CD4-positive, alpha-beta T cell (primary cell): ENCODE measurements around the gene LPGAT1. TPM values are rescaled to one million over a fixed set of nuclear protein-coding genes. Genes with fewer than 3 reads are reported as not detected.

ENCODE experiments used
- ATAC-seq: fragments of 200-7000 bp; cut with Tn5 transposase; one replicate; pipeline ENCODE4 v1.10.0; 2022; ENCODE audit warnings: mild to moderate bottlenecking; ENCODE audit not compliant: poor library complexity
- CTCF ChIA-PET: fragments of 350-600 bp; sonication (Branson Sonifier 250); formaldehyde crosslinking; loops from one replicate; lab custom pipeline; 2021; ENCODE audit warnings: antibody characterized with exemption, inconsistent platforms; lab: Charles Lee
- POLR2A ChIA-PET: fragments of 350-600 bp; sonication (Branson Sonifier 250); formaldehyde crosslinking; loops from one replicate; lab custom pipeline; 2021; ENCODE audit warnings: antibody characterized with exemption, inconsistent platforms; lab: Charles Lee
- DNase-seq, 14 experiments: peaks; one replicate each; pipeline ENCODE4 v3.0.0-alpha.2; 2013 to 2020; ENCODE audit warnings: mixed read lengths in 2 of 14
- H3K27ac ChIP-seq, 2 donors: one replicate each; pipeline versions ENCODE4 v1.5.1 to v1.7.0; 2013; ENCODE audit warnings: low read length in 2 of 2, low read depth in 1 of 2, mild to moderate bottlenecking in 1 of 2
- H3K27me3 ChIP-seq, 2 experiments: 1 replicate in 1 of 2; 2 replicates in 1 of 2; pipeline versions ENCODE4 v1.6.1 to v1.7.0; 2013; ENCODE audit warnings: low read length in 2 of 2, control low read depth in 1 of 2, mild to moderate bottlenecking in 1 of 2, moderate library complexity in 1 of 2; ENCODE audit not compliant: insufficient read depth in 2 of 2, control insufficient read depth in 1 of 2
- H3K36me3 ChIP-seq: one replicate; pipeline ENCODE4 v1.6.1; 2013; ENCODE audit warnings: low read length, control low read depth; ENCODE audit not compliant: insufficient read depth
- H3K4me1 ChIP-seq: one replicate; pipeline ENCODE4 v1.6.1; 2013; ENCODE audit warnings: low read length, control low read depth; ENCODE audit not compliant: insufficient read depth
- H3K4me3 ChIP-seq: one replicate; pipeline ENCODE4 v1.5.1; 2013; ENCODE audit warnings: mild to moderate bottlenecking, low read length, moderate library complexity
- H3K9me3 ChIP-seq, 2 experiments: 1 replicate in 1 of 2; 2 replicates in 1 of 2; pipeline versions ENCODE4 v1.6.1 to v1.7.0; 2013; ENCODE audit warnings: low read length in 2 of 2, mild to moderate bottlenecking in 2 of 2, control low read depth in 1 of 2, moderate library complexity in 1 of 2; ENCODE audit not compliant: control insufficient read depth in 1 of 2, insufficient read depth in 1 of 2
- H3K27ac Mint-ChIP-seq: one replicate; pipeline ENCODE4 v1.8.0; 2020; ENCODE audit warnings: mixed read lengths
- H3K27me3 Mint-ChIP-seq: one replicate; pipeline ENCODE4 v1.8.0; 2021; ENCODE audit warnings: mixed read lengths
- H3K36me3 Mint-ChIP-seq: one replicate; pipeline ENCODE4 v1.8.0; 2021; ENCODE audit warnings: low read depth, mixed read lengths
- H3K4me1 Mint-ChIP-seq: one replicate; pipeline ENCODE4 v1.8.0; 2021; ENCODE audit warnings: low read depth, mixed read lengths
- H3K4me3 Mint-ChIP-seq: one replicate; pipeline ENCODE4 v1.8.0; 2020; ENCODE audit warnings: mild to moderate bottlenecking, mixed read lengths
- H3K9me3 Mint-ChIP-seq: one replicate; pipeline ENCODE4 v1.8.0; 2020; ENCODE audit warnings: mixed read lengths
- intact Hi-C, 2 experiments: fragments of 100-400 bp; cut with DNase I in 1 of 2; cut with micrococcal nuclease in 1 of 2; formaldehyde crosslinking; loops; one replicate each; pipeline versions ENCODE4 v1.15.1 to v1.9.0; 2023 to 2025; cut with DNase I, micrococcal nuclease
- total RNA-seq, 174 experiments: library from RNA in 2 of 174; stranded (reverse) in 2 of 174; gene quantifications; one replicate each; pipeline ENCODE4 v1.2.3 and lab custom pipeline; 2021 to 2026
- TF ChIP-seq, protein P1 (sequence below): fragments of 200-600 bp; IDR thresholded peaks from one replicate; pipeline ENCODE4 v1.8.0; 2022; ENCODE audit warnings: antibody characterized with exemption, mild to moderate bottlenecking

Gene LPGAT1
- total RNA-seq, 2 experiments from 2014 or later, result 14.0 to 14.4 TPM

- Histone ChIP-seq H3K27ac (peak overlapping the region in 1 of 2 donors; percentile 22), H3K4me1 (no peaks in the 10 kb centered on the region), H3K9me3 (no peaks in the 10 kb centered on the region), H3K36me3 (no peaks in the 10 kb centered on the region), H3K4me3 (no peak overlapping the region), H3K27me3 (no peaks in the 10 kb centered on the region)
- DNase-seq, result peak in 1 of 14 experiments; percentile 24
- intact Hi-C loops, result no loop called here
- POLR2A ChIA-PET, result interaction anchor here (0.7 to 1.1 kb wide), 2 partner anchors 9 to 393 kb away, joined by 3 to 8 read pairs; no protein-coding TSS in a partner anchor
- ATAC-seq, result no peak
- no peak overlapping the region for H3K4me3 Mint-ChIP-seq
- H3K27me3 Mint-ChIP-seq, result no peaks in the 10 kb centered on the region
- no peaks in the 10 kb centered on the region for H3K9me3 Mint-ChIP-seq
- peak overlapping the region; percentile 70 for H3K27ac Mint-ChIP-seq
- H3K4me1 Mint-ChIP-seq, result peaks cover 25% of the 10 kb centered on the region
- H3K36me3 Mint-ChIP-seq, result no peaks in the 10 kb centered on the region
- TF ChIP-seq, protein P1, sequence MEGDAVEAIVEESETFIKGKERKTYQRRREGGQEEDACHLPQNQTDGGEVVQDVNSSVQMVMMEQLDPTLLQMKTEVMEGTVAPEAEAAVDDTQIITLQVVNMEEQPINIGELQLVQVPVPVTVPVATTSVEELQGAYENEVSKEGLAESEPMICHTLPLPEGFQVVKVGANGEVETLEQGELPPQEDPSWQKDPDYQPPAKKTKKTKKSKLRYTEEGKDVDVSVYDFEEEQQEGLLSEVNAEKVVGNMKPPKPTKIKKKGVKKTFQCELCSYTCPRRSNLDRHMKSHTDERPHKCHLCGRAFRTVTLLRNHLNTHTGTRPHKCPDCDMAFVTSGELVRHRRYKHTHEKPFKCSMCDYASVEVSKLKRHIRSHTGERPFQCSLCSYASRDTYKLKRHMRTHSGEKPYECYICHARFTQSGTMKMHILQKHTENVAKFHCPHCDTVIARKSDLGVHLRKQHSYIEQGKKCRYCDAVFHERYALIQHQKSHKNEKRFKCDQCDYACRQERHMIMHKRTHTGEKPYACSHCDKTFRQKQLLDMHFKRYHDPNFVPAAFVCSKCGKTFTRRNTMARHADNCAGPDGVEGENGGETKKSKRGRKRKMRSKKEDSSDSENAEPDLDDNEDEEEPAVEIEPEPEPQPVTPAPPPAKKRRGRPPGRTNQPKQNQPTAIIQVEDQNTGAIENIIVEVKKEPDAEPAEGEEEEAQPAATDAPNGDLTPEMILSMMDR, result no peak
- CTCF ChIA-PET, result interaction anchor here (0.7 to 1.2 kb wide), 2 partner anchors 11 to 144 kb away, joined by 3 read pairs; no protein-coding TSS in a partner anchor
Measured at GRCh38 chr1:211842518-211842917, 12.0 kb upstream of the LPGAT1 start.

- intact Hi-C loops, result no loop called here
- ATAC-seq (no peak), DNase-seq (no peak)
- Mint-ChIP-seq H3K4me1 (peaks cover 31% of the 10 kb centered on the region), H3K36me3 (no peaks in the 10 kb centered on the region), H3K4me3 (no peak overlapping the region), H3K9me3 (no peaks in the 10 kb centered on the region), H3K27ac (no peak overlapping the region), H3K27me3 (no peaks in the 10 kb centered on the region)
- no peaks in the 10 kb centered on the region for H3K27me3 ChIP-seq
- H3K36me3 ChIP-seq, result no peaks in the 10 kb centered on the region
- TF ChIP-seq, protein P1, result no peak
- no peaks in the 10 kb centered on the region for H3K9me3 ChIP-seq
- ChIA-PET POLR2A (no interaction called here), CTCF (interaction anchor here (0.9 kb wide), 2 partner anchors 140 to 158 kb away, joined by 3 read pairs; no protein-coding TSS in a partner anchor)
- no peak overlapping the region for H3K27ac ChIP-seq
- H3K4me3 ChIP-seq, result no peak overlapping the region
- peaks cover 3% of the 10 kb centered on the region for H3K4me1 ChIP-seq
Measured at GRCh38 chr1:211839106-211839505, 8.5 kb upstream of the LPGAT1 start.

DNA sequence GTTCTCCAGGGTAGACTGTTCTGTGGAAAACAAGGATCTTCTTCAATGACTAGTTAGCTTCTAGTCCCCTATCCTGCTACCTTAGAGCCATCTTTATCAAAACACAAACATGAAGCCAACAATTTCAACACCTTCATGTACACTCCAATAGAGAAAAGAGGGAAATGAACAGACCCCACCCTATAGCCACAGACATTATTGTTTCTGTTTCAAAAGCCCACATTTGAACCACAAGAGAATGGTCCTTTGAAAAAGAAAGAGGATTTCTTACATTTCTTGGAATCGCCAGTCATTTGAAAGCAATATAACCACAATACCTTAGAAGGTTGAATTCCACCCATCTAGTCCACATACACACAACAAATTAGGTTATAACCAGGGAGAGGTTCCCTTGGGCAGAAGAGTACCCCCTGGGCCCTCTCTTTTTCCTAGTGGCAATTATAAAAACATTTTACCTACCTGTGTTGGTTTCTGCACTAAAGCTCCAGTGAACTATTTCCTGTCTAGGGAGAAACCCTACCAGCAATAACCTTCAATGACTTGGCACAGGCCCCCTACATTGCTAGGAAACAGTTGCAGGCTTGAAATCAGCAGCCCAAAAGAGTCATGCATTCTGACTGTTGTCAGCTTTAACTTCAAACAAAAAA is 2.7 kb upstream of the LPGAT1 start:
- Mint-ChIP-seq H3K4me1 (peaks cover 54% of the 10 kb centered on the region), H3K4me3 (peak overlapping the region; percentile 74), H3K27me3 (no peaks in the 10 kb centered on the region), H3K9me3 (no peaks in the 10 kb centered on the region), H3K27ac (peak overlapping the region; percentile 2), H3K36me3 (peaks cover 4% of the 10 kb centered on the region)
- H3K27ac ChIP-seq, result no peak overlapping the region
- intact Hi-C loops, result loop anchor here in 1 of 2 experiments (2.0 to 5.0 kb wide), 2 partner anchors 152 to 256 kb away; partner anchors contain the start of gene SLC30A1
- ATAC-seq, result peak; percentile 27
- no peaks in the 10 kb centered on the region for H3K27me3 ChIP-seq
- ChIA-PET POLR2A (interaction anchor here (0.7 to 1.8 kb wide), 2 partner anchors 9 to 12 kb away, joined by 3 to 8 read pairs; no protein-coding TSS in a partner anchor), CTCF (no interaction called here)
- no peaks in the 10 kb centered on the region for H3K36me3 ChIP-seq
- TF ChIP-seq, protein P1, result no peak
- H3K4me3 ChIP-seq, result no peak overlapping the region
- H3K9me3 ChIP-seq, result no peaks in the 10 kb centered on the region
- peak in 5 of 14 experiments; percentile 1 to 66 (median 21) for DNase-seq
- peaks cover 42% of the 10 kb centered on the region for H3K4me1 ChIP-seq
